Body of pancreas (tissue), 4 donors: Measurements from ENCODE around the gene CTH. TPM values are rescaled to one million over a fixed set of nuclear protein-coding genes. Genes with fewer than 3 reads are reported as not detected.
A peak's percentile ranks its signal among the peaks of the same experiment; 100 is the strongest.

Experiments used
- ATAC-seq: fragments of 150-250 bp; one replicate; pipeline ENCODE4 v1.9.1; 2016
- DNase-seq, 4 donors: peaks; one replicate each; pipeline ENCODE4 v3.0.0-alpha.2; 2019
- H3K27ac ChIP-seq, 4 donors: fragments of 200-600 bp; sonication (generic); 1 replicate in 3 of 4; 2 replicates in 1 of 4; pipeline versions ENCODE4 v1.5.1 to v1.6.1; 2016 to 2019; ENCODE audit warnings: mild to moderate bottlenecking in 1 of 4, mixed read lengths in 1 of 4, moderate library complexity in 1 of 4
- H3K27me3 ChIP-seq, 2 donors: fragments of 200-600 bp; sonication (generic); one replicate each; pipeline ENCODE4 v1.6.0; 2016; ENCODE audit warnings: mild to moderate bottlenecking in 1 of 2
- H3K36me3 ChIP-seq, 2 donors: fragments of 200-600 bp; sonication (generic); replicated peaks in 1 of 2; 2 replicates each; pipeline ENCODE4 v1.5.1; 2016; ENCODE audit warnings: low read depth in 2 of 2; ENCODE audit not compliant: insufficient read depth in 1 of 2
- H3K4me1 ChIP-seq: fragments of 200-600 bp; sonication (generic); one replicate; pipeline ENCODE4 v1.6.0; 2016
- H3K4me3 ChIP-seq, 2 donors: fragments of 200-600 bp; sonication (generic); 1 replicate in 1 of 2; 2 replicates in 1 of 2; pipeline ENCODE4 v1.5.1; 2016 to 2019
- H3K9me3 ChIP-seq, 3 donors: fragments of 200-600 bp; sonication (generic); 1 replicate in 2 of 3; 2 replicates in 1 of 3; pipeline ENCODE4 v1.5.1; 2016
- POLR2A ChIP-seq, 3 donors: fragments of 450-650 bp; IDR thresholded peaks; one replicate each; pipeline ENCODE4 v1.6.1; 2016; ENCODE audit warnings: antibody characterized with exemption in 3 of 3, mild to moderate bottlenecking in 2 of 3
- WGBS, 2 donors: methylation state at CpG; one replicate each; pipeline ENCODE4 v1.1.5; 2017; 5-methylcytosine and 5-hydroxymethylcytosine counted together
- intact Hi-C: fragments of 100-400 bp; cut with DNase I; formaldehyde crosslinking; loops from one replicate; pipeline ENCODE4 v1.15.1; 2023
- total RNA-seq, 2 donors: library from RNA; depleted of rRNA; stranded (reverse); fragments of >200 nt; gene quantifications; one replicate each; pipeline ENCODE4 v1.1.0, GENCODE V29; 2016
- TF ChIP-seq, protein P1 (sequence below), 7 experiments: fragments of 450-650 bp in 4 of 7; fragments of 200-600 bp in 3 of 7; sonication (generic) in 3 of 7; IDR thresholded peaks; one replicate each; pipeline ENCODE4 v1.5.1; 2016 to 2019; ENCODE audit warnings: antibody characterized with exemption in 7 of 7

The CTH gene
- total RNA-seq, 2 donors from 2014 or later = 5.9 to 7.3 TPM

DNA sequence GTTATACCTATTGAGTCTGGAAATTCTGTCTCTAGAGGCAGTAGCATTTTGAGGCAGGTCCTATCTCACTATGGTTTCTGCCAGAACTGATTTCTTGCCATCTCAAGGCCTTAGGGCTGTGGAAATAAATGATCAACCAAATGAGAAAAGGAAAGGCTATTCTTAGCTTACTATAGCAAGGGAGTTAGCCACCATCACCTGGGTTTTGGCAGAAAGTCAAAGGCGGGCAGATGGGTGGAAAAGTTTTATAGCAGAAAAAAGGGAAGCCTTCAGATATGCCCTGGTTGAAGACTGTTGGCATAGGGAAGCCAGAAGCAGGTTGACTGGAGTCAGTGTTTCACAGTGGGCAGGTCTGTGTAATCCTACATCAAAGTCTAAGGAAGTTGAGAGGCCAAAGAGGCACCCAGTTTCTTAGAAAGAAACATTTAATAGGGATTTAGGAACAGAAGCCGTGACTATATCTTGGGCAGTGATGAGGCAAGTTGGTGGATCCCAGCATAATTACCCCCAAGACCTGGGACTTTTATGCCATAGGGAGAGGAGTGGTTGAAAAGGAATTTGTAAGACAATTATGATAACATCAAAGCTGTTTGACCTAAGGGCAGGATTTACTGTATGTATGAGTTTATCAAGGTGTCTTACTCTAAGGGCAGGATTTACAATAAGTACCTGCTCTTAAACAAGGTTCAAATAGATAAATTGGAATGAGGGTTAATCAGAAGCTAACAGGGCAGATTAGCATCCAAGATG is 29.7 kb downstream of the CTH start:
- ATAC-seq = peak; percentile 64
- intact Hi-C loops = no loop called here

GRCh38 chr1:70441392-70442035 is 30.4 kb downstream of the CTH start:
- intact Hi-C loops = no loop called here
- no peaks in the 10 kb centered on the region for H3K36me3 ChIP-seq
- no peak overlapping the region for H3K27ac ChIP-seq
- H3K27me3 ChIP-seq = no peaks in the 10 kb centered on the region
- DNase-seq (no peak), ATAC-seq (no peak)
- H3K4me3 ChIP-seq = no peak overlapping the region
- TF ChIP-seq, protein P1, sequence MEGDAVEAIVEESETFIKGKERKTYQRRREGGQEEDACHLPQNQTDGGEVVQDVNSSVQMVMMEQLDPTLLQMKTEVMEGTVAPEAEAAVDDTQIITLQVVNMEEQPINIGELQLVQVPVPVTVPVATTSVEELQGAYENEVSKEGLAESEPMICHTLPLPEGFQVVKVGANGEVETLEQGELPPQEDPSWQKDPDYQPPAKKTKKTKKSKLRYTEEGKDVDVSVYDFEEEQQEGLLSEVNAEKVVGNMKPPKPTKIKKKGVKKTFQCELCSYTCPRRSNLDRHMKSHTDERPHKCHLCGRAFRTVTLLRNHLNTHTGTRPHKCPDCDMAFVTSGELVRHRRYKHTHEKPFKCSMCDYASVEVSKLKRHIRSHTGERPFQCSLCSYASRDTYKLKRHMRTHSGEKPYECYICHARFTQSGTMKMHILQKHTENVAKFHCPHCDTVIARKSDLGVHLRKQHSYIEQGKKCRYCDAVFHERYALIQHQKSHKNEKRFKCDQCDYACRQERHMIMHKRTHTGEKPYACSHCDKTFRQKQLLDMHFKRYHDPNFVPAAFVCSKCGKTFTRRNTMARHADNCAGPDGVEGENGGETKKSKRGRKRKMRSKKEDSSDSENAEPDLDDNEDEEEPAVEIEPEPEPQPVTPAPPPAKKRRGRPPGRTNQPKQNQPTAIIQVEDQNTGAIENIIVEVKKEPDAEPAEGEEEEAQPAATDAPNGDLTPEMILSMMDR (IDR thresholded peaks at IDR 0.05) = no peak
- TF ChIP-seq POLR2A (IDR thresholded peaks at IDR 0.05) = no peak
- WGBS, 2 donors = 76 to 80% methylated on average over 5 of the region's 5 CpGs
- H3K4me1 ChIP-seq = peaks cover 5% of the 10 kb centered on the region
- H3K9me3 ChIP-seq = no peaks in the 10 kb centered on the region

More for the DNA sequence above, 29.7 kb downstream of the CTH start:
- TF ChIP-seq POLR2A (IDR thresholded peaks at IDR 0.05) = no peak
- TF ChIP-seq, protein P1 (IDR thresholded peaks at IDR 0.05) = no peak
- H3K9me3 ChIP-seq = no peaks in the 10 kb centered on the region
- H3K36me3 ChIP-seq = no peaks in the 10 kb centered on the region
- DNase-seq = peak; percentile 19 to 71 (median 30)
- H3K27ac ChIP-seq = no peak overlapping the region
- no peaks in the 10 kb centered on the region for H3K27me3 ChIP-seq
- peaks cover 5% of the 10 kb centered on the region for H3K4me1 ChIP-seq
- H3K4me3 ChIP-seq = no peak overlapping the region
- 64% methylated on average over 2 of the region's 2 CpGs for WGBS, 2 donors

DNA sequence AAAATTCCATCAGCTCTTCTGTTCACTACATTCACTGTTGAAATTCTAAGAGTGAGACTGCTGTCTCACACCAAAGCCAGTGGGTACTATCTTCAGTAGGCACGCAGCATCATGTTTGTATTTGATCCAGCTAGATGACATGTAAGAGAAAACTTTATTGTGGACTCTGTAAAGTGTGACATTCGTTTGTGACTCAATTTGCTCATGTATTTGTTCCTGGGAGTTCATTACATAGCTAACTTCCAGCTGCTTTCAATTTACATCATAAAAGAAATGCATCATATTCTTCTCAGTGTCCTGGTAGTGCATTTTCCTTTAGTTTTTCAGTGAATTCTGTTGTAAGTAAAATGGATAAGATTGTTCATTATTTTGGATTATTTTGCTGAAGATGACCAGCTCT is 31.4 kb downstream of the CTH start:
- Histone ChIP-seq H3K36me3 (no peaks in the 10 kb centered on the region), H3K9me3 (no peaks in the 10 kb centered on the region), H3K4me1 (peaks cover 5% of the 10 kb centered on the region), H3K4me3 (no peak overlapping the region), H3K27ac (no peak overlapping the region), H3K27me3 (no peaks in the 10 kb centered on the region)
- 79 to 83% methylated on average over 2 of the region's 2 CpGs for WGBS, 2 donors
- ATAC-seq (no peak), DNase-seq (no peak)
- no peak for TF ChIP-seq POLR2A (IDR thresholded peaks at IDR 0.05)
- TF ChIP-seq, protein P1 (IDR thresholded peaks at IDR 0.05) = no peak
- intact Hi-C loops = no loop called here

GRCh38 chr1:70443739-70444138 is 32.7 kb downstream of the CTH start:
- DNase-seq (no peak), ATAC-seq (no peak)
- TF ChIP-seq, protein P1 (IDR thresholded peaks at IDR 0.05) = no peak
- TF ChIP-seq POLR2A (IDR thresholded peaks at IDR 0.05) = no peak
- H3K4me3 ChIP-seq = no peak overlapping the region
- no peaks in the 10 kb centered on the region for H3K27me3 ChIP-seq
- intact Hi-C loops = no loop called here
- no peak overlapping the region for H3K27ac ChIP-seq
- H3K9me3 ChIP-seq = no peaks in the 10 kb centered on the region
- 69 to 72% methylated on average over 1 of the region's 1 CpG for WGBS, 2 donors
- H3K36me3 ChIP-seq = no peaks in the 10 kb centered on the region
- H3K4me1 ChIP-seq = peaks cover 5% of the 10 kb centered on the region
